SK-N-SH (cell line): ENCODE results near the gene IFT74.

Experiments used
- CTCF ChIP-seq: fragments of 200-600 bp; sonication (generic); IDR thresholded peaks from 2 replicates; pipeline ENCODE4 v1.6.1; 2017; ENCODE audit warnings: antibody characterized with exemption, mild to moderate bottlenecking, moderate library complexity
- FOXJ3 ChIP-seq: sonication (generic); formaldehyde crosslinking; IDR thresholded peaks from 2 replicates; pipeline ENCODE4 v1.5.1; 2020; ENCODE audit warnings: mild to moderate bottlenecking, missing genetic modification reagents
- GABPA ChIP-seq: IDR thresholded peaks from 2 replicates; pipeline ENCODE4 v1.4.0; 2012; ENCODE audit warnings: low read depth, mild to moderate bottlenecking
- RCOR1 ChIP-seq: fragments of 150-350 bp; IDR thresholded peaks from 2 replicates; pipeline ENCODE4 v1.6.1; 2017; ENCODE audit warnings: antibody characterized with exemption, low read length
- TAF1 ChIP-seq: IDR thresholded peaks from 2 replicates; pipeline ENCODE4 v1.6.1; 2012; ENCODE audit warnings: low read depth, mild to moderate bottlenecking, low read length, moderate library complexity, borderline replicate concordance
- ZBTB33 ChIP-seq: IDR thresholded peaks from 2 replicates; pipeline ENCODE4 v1.4.0; 2012; ENCODE audit warnings: low read depth, borderline replicate concordance

- TF ChIP-seq CTCF (no peak), ZBTB33 (no peak), GABPA (no peak), TAF1 (no peak), FOXJ3 (no peak), RCOR1 (no peak)
Measured at GRCh38 chr9:27110181-27110580, 154.0 kb downstream of the IFT74 start.
